Mesenchymal stem cell (in vitro differentiated cells and primary cell): Measurements from ENCODE around the gene CEP72.
A peak's percentile ranks its signal among the peaks of the same experiment; 100 is the strongest.

Experiments used
- DNase-seq: peaks from one replicate; pipeline ENCODE4 v3.0.0-alpha.2; 2013
- H2AFZ ChIP-seq: one replicate; pipeline ENCODE4 v1.6.1; 2013; ENCODE audit warnings: low read depth, mild to moderate bottlenecking, control low read depth, inconsistent platforms, low read length, moderate library complexity
- H2AK5ac ChIP-seq: 2 replicates; pipeline ENCODE4 v1.6.1; 2013; ENCODE audit warnings: low read length, moderate library complexity, mild to moderate bottlenecking, inconsistent platforms; ENCODE audit not compliant: severe bottlenecking
- H2BK120ac ChIP-seq: one replicate; pipeline ENCODE4 v1.6.1; 2013; ENCODE audit warnings: low read depth, mild to moderate bottlenecking, inconsistent platforms, low read length, moderate library complexity
- H2BK12ac ChIP-seq, 2 experiments: one replicate each; pipeline ENCODE4 v1.6.1; 2013; ENCODE audit warnings: inconsistent platforms in 2 of 2, low read length in 2 of 2, mild to moderate bottlenecking in 2 of 2, moderate library complexity in 2 of 2, control low read depth in 1 of 2
- H2BK15ac ChIP-seq: one replicate; pipeline ENCODE4 v1.6.1; 2013; ENCODE audit warnings: mild to moderate bottlenecking, low read depth, inconsistent platforms; ENCODE audit not compliant: poor library complexity, severe bottlenecking
- H2BK5ac ChIP-seq: 2 replicates; pipeline ENCODE4 v1.6.1; 2013; ENCODE audit warnings: low read depth, mild to moderate bottlenecking, low read length, control low read depth, inconsistent platforms; ENCODE audit not compliant: poor library complexity, severe bottlenecking
- H3K14ac ChIP-seq, 2 experiments: one replicate each; pipeline ENCODE4 v1.6.1; 2013; ENCODE audit warnings: inconsistent platforms in 2 of 2, low read length in 2 of 2, control low read depth in 1 of 2, mild to moderate bottlenecking in 1 of 2, moderate library complexity in 1 of 2
- H3K18ac ChIP-seq, 2 experiments: one replicate each; pipeline ENCODE4 v1.6.1; 2013; ENCODE audit warnings: inconsistent platforms in 2 of 2, low read length in 2 of 2, control low read depth in 1 of 2, low read depth in 1 of 2, mild to moderate bottlenecking in 1 of 2
- H3K23ac ChIP-seq, 2 experiments: one replicate each; pipeline ENCODE4 v1.6.1; 2013; ENCODE audit warnings: inconsistent platforms in 2 of 2, low read length in 2 of 2, mild to moderate bottlenecking in 2 of 2, moderate library complexity in 2 of 2, control low read depth in 1 of 2
- H3K27ac ChIP-seq: 2 replicates; pipeline ENCODE4 v1.5.1; 2013; ENCODE audit warnings: mild to moderate bottlenecking, moderate library complexity, low read length, control low read depth, inconsistent platforms; ENCODE audit not compliant: poor library complexity, severe bottlenecking
- H3K27me3 ChIP-seq, 2 experiments: 2 replicates each; pipeline versions ENCODE4 v1.6.1 to v1.7.0; 2013; ENCODE audit warnings: low read length in 2 of 2, mild to moderate bottlenecking in 2 of 2, moderate library complexity in 2 of 2, control low read depth in 1 of 2, inconsistent platforms in 1 of 2; ENCODE audit not compliant: control insufficient read depth in 1 of 2, insufficient read depth in 1 of 2
- H3K36me3 ChIP-seq, 2 experiments: 2 replicates each; pipeline versions ENCODE4 v1.6.1 to v1.7.0; 2013; ENCODE audit warnings: low read length in 2 of 2, control low read depth in 1 of 2, inconsistent platforms in 1 of 2, low read depth in 1 of 2, mild to moderate bottlenecking in 1 of 2; ENCODE audit not compliant: insufficient read depth in 2 of 2, control insufficient read depth in 1 of 2
- H3K4ac ChIP-seq, 2 experiments: one replicate each; pipeline ENCODE4 v1.6.1; 2013; ENCODE audit warnings: inconsistent platforms in 2 of 2, low read length in 2 of 2, mild to moderate bottlenecking in 2 of 2, moderate library complexity in 2 of 2, control low read depth in 1 of 2, low read depth in 1 of 2
- H3K4me1 ChIP-seq: 2 replicates; pipeline ENCODE4 v1.6.1; 2013; ENCODE audit warnings: low read depth, low read length, control low read depth; ENCODE audit not compliant: control insufficient read depth, insufficient read depth
- H3K4me2 ChIP-seq: 2 replicates; pipeline ENCODE4 v1.6.1; 2013; ENCODE audit warnings: low read length, mild to moderate bottlenecking, inconsistent platforms; ENCODE audit not compliant: poor library complexity, severe bottlenecking
- H3K4me3 ChIP-seq, 2 experiments: 2 replicates each; pipeline versions ENCODE4 v1.5.1 to v1.7.0; 2013; ENCODE audit warnings: low read length in 2 of 2, mild to moderate bottlenecking in 2 of 2, control low read depth in 1 of 2, low read depth in 1 of 2; ENCODE audit not compliant: insufficient read depth in 1 of 2
- H3K79me1 ChIP-seq: replicated peaks from 2 replicates; pipeline ENCODE4 v1.6.1; 2013; ENCODE audit warnings: mild to moderate bottlenecking, control low read depth, low read length, inconsistent platforms; ENCODE audit not compliant: poor library complexity, severe bottlenecking
- H3K9ac ChIP-seq: 2 replicates; pipeline ENCODE4 v1.7.0; 2013; ENCODE audit warnings: mild to moderate bottlenecking, low read length, moderate library complexity
- H3K9me3 ChIP-seq: 2 replicates; pipeline ENCODE4 v1.7.0; 2013; ENCODE audit warnings: mild to moderate bottlenecking, low read length; ENCODE audit not compliant: control insufficient read depth
- H4K8ac ChIP-seq: one replicate; pipeline ENCODE4 v1.6.1; 2013; ENCODE audit warnings: inconsistent platforms, mild to moderate bottlenecking, low read length, moderate library complexity
- H4K91ac ChIP-seq: one replicate; pipeline ENCODE4 v1.6.1; 2013; ENCODE audit warnings: mild to moderate bottlenecking, low read length, inconsistent platforms
- WGBS: methylation state at CpG from one replicate; pipeline ENCODE4 v1.1.7; 2013; ENCODE audit warnings: mixed read lengths; 5-methylcytosine and 5-hydroxymethylcytosine counted together

The CEP72 gene

DNA sequence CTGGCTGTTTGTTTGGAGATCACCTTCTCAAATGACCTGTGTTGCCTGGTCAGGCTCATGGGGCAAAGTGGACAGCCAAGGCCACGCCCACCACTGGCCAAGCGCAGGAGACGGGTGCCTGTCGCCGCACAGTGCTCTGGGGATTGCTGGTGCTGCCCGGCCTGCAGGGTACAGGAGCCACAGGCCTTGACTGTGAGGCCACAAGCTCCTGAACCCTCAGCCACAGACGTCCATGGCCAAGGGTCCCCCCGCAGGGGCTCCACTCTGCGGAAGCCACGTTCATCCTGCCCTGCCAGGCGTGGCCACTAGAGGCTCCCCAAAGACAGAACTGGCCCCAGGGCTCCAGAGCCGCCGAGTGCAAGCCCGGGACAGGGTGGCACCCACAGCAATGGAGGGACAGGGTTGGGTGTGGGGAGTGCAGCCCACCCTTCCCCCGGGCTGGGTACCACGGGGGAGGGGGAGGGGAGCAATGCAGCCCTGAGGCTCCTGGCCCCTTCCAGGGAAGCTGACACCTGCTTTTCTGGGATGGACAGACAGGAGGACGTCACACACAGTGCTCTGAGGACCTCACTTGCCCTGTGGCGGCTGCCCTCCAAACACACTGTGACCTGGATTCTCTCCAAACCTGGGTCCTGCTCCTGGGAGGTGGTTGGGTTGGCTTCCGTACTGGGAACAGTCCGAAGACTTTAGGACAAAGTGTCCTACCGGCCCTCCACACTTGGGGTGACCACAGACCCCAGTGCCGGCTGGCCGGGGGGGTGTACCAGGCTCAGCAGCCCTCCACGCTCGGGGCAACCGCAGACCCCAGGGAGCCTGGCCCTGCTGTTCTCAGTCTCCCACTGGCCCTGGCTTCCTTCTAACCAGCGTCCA, 59.6 kb downstream of the CEP72 start:
- DNase-seq = peak; percentile 81
- Histone ChIP-seq H3K18ac (peak overlapping the region in 1 of 2 experiments; percentile 17), H2BK120ac (peak overlapping the region; percentile 15), H2AFZ (no peak overlapping the region), H3K4me3 (peak overlapping the region in 1 of 2 experiments; percentile 76), H3K4me2 (no peak overlapping the region), H4K8ac (peak overlapping the region; percentile 40), H3K14ac (no peak overlapping the region), H3K27me3 (peaks cover 8 to 48% of the 10 kb centered on the region in 2 experiments), H3K23ac (no peak overlapping the region), H3K36me3 (peaks cover 5 to 15% of the 10 kb centered on the region in 2 experiments), H2BK15ac (no peak overlapping the region), H4K91ac (peak overlapping the region; percentile 69), H2BK5ac (no peak overlapping the region), H3K4ac (no peak overlapping the region), H2AK5ac (no peak overlapping the region), H2BK12ac (no peak overlapping the region), H3K4me1 (peaks cover 63% of the 10 kb centered on the region), H3K27ac (no peak overlapping the region), H3K9ac (peak overlapping the region; percentile 89), H3K9me3 (no peaks in the 10 kb centered on the region), H3K79me1 (no peaks in the 10 kb centered on the region)
- 52% methylated on average over 24 of the region's 27 CpGs for WGBS

DNA sequence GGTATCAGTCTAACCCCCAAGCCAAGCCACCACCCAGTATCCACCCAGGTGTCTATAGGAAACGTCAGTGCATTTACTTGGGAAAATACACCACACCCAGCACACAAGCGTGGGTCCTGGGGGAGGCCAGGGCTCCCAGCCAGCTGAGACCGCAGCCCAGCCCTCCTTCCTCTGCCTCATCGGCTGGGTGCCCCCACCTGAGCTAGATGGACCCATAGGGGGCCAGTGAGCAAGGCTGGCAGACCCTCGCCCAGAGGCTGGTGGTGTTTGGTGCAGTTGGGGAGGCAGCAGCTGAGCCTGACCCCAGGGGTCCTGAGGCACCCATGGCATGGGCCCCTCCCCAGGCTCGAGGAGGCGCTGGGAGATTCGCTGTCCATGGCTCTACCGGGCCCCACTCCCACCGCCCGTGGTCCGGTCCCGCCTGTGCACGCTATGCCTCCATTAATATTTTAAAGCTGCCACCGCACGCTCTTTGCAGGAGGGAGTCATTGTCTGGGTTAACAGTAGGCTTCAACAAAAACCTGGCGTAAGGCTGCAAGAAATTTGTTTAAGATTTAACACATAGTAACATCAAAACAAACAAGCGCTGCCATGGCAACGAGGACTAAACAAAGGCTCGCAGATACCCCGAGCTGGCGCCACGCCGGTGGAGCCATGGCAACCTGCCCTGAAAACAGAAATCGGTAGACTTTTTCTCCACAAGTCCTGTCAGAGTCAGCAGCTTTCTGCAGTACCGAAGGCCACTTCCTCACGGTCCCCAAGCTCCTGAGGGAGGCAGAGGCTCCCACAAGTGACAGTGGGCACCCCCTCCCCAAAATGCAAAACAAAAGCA, 60.4 kb downstream of the CEP72 start:
- DNase-seq = peak; percentile 98

DNA sequence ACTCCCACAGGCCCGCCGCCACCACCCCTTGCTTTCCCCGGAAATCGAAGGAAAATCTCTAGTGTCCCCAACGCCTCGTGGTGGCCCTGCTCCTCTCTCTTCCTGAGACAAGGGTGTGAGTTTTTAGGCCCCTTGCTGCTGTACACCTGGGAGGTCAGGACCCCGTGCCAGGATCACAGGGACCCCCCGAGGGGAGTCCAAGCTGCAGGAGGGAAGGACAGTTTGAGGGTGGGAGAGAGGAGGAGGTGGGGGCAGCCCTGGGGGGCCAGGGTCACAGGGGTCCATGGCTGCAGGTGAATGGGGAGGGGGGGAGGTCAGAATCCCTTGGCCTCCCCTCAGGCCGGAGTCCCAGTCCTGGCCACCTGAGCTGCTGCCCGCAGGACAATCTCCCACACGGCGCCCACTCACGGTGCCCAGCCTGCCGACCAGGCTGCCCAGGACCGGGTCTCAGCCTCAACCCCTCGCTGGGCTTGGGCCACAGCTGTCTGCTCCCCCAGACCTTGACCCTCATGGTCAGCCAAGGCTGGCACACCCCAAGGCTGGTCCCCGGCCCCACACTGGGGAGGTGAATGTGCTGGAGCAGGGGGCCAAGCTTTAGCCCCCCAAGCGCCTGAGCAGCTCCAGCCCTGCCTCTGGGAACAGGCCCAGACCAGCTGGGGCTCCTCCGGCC, 61.2 kb downstream of the CEP72 start:
- H3K18ac ChIP-seq = peak overlapping the region in 1 of 2 experiments; percentile 35
- peaks cover 0 to 12% of the 10 kb centered on the region in 2 experiments for H3K36me3 ChIP-seq
- no peak overlapping the region for H2BK12ac ChIP-seq
- no peak overlapping the region for H3K4ac ChIP-seq
- H3K27me3 ChIP-seq = peaks cover 8 to 52% of the 10 kb centered on the region in 2 experiments
- H3K9me3 ChIP-seq = no peaks in the 10 kb centered on the region
- no peak overlapping the region for H3K4me2 ChIP-seq
- H2BK120ac ChIP-seq = no peak overlapping the region
- no peak overlapping the region for H2BK5ac ChIP-seq
- H2BK15ac ChIP-seq = no peak overlapping the region
- H3K9ac ChIP-seq = peak overlapping the region; percentile 89
- H3K4me3 ChIP-seq = no peak overlapping the region
- H2AK5ac ChIP-seq = no peak overlapping the region
- 69% methylated on average over 19 of the region's 19 CpGs for WGBS
- no peak overlapping the region for H3K23ac ChIP-seq
- H4K91ac ChIP-seq = peak overlapping the region; percentile 0
- H3K4me1 ChIP-seq = peaks cover 60% of the 10 kb centered on the region
- H3K27ac ChIP-seq = no peak overlapping the region
- no peak overlapping the region for H2AFZ ChIP-seq
- H4K8ac ChIP-seq = no peak overlapping the region
- no peaks in the 10 kb centered on the region for H3K79me1 ChIP-seq
- no peak overlapping the region for H3K14ac ChIP-seq
- no peak for DNase-seq

More for the DNA sequence above, 60.4 kb downstream of the CEP72 start:
- Histone ChIP-seq H3K27me3 (peaks cover 8 to 52% of the 10 kb centered on the region in 2 experiments), H3K9me3 (no peaks in the 10 kb centered on the region), H2BK12ac (peak overlapping the region in 1 of 2 experiments; percentile 49), H3K4me3 (no peak overlapping the region), H3K79me1 (no peaks in the 10 kb centered on the region), H3K14ac (peak overlapping the region in 1 of 2 experiments; percentile 51), H3K36me3 (peaks cover 0 to 14% of the 10 kb centered on the region in 2 experiments), H4K91ac (peak overlapping the region; percentile 43), H3K23ac (peak overlapping the region in 1 of 2 experiments; percentile 27), H4K8ac (no peak overlapping the region), H3K4ac (no peak overlapping the region), H3K18ac (peak overlapping the region; percentile 17 to 50), H3K4me1 (peaks cover 60% of the 10 kb centered on the region), H3K27ac (no peak overlapping the region), H3K4me2 (no peak overlapping the region), H2BK120ac (peak overlapping the region; percentile 15), H2AFZ (no peak overlapping the region), H2AK5ac (no peak overlapping the region), H3K9ac (peak overlapping the region; percentile 89), H2BK15ac (no peak overlapping the region), H2BK5ac (no peak overlapping the region)
- WGBS = 31% methylated on average over 23 of the region's 27 CpGs
